GM12801 (cell line): ENCODE measurements around the gene TPSAB1.
"Not testable (repeated sequence)": the region's sequence is repeated elsewhere in the genome, so short reads cannot be mapped to it uniquely, and the experiment has no call there.

Experiments
- TF ChIP-seq, protein P1 (sequence below): IDR thresholded peaks from one replicate; pipeline ENCODE4 v1.5.1; 2011; ENCODE audit warnings: control low read depth; ENCODE audit not compliant: insufficient read length; ENCODE audit errors: extremely low read depth

TPSAB1 gene

DNA sequence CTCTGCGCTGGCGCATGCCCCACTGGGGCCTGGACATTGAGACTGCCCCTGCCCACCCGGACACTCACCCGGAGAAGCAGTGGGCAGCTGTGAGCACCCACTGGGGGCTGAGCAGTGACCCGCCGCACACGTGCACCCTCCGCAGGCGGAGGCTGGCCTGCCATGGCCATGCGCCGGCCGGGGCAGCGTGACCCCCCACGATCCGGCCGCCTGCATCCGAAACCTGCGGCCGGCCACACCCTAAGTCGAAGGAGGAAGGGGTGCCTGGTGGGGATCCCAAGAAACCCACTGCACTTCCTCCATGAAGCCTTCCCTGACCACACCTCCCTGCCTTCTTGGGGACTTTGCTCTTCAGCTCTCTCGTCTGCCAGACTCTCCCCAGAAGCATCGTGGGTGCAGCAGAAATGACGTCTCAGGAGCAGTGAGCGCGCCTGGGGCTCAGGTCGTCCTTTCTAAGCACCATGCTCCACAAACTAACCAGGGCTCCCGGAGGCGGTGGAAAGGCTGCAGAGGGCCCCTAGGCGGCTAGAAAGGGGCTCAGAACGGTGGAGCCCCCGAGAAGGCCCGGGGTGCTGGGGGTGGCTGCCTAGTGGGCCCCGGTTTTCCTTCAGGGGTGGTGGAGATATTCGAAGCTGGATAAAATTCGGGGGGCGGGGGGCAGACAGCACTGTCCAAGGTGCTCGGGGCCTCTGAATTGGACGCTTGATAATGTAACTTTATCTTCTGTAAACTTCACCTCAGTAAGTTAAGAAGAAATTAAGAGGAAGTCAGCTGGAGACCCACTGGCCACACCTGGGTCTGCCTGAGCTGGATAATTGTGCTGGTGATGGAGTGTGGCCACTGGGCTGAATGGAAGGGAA is 16.9 kb upstream of the TPSAB1 start:
- TF ChIP-seq, protein P1, sequence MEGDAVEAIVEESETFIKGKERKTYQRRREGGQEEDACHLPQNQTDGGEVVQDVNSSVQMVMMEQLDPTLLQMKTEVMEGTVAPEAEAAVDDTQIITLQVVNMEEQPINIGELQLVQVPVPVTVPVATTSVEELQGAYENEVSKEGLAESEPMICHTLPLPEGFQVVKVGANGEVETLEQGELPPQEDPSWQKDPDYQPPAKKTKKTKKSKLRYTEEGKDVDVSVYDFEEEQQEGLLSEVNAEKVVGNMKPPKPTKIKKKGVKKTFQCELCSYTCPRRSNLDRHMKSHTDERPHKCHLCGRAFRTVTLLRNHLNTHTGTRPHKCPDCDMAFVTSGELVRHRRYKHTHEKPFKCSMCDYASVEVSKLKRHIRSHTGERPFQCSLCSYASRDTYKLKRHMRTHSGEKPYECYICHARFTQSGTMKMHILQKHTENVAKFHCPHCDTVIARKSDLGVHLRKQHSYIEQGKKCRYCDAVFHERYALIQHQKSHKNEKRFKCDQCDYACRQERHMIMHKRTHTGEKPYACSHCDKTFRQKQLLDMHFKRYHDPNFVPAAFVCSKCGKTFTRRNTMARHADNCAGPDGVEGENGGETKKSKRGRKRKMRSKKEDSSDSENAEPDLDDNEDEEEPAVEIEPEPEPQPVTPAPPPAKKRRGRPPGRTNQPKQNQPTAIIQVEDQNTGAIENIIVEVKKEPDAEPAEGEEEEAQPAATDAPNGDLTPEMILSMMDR: no peak

GRCh38 chr16:1224558-1224957 is 15.9 kb upstream of the TPSAB1 start:
- TF ChIP-seq, protein P1: no peak

GRCh38 chr16:1225051-1225451 is 15.5 kb upstream of the TPSAB1 start, which contains the start of gene TPSG1:
TPSG1 (minus strand) TSS chr16:1225268; CDS start chr16:1225252, 16 bp downstream.
- TF ChIP-seq, protein P1: no peak

DNA sequence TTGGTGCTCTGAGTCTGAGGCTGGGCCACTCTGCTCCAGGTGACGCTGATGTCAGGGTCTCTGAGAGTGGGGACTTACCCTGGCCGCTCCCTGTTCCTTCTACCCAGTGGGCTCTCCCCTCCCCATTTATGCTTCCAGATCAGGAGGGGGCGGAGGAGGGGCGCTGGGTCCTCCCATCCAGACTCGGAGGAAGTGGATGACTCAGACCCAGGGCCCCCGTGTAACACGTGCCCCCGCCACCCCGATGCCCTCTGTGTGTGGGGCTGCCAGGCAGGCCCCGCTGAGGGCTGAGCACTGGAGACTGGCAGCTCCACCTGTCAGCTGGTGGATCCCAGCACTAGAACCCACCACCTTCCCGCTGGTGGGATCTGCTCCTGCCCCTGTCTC is 10.4 kb upstream of the TPSAB1 start, which contains the start of gene TPSB2:
Gene TPSB2 (minus strand): TSS at position 101 of the 387 bp plus-strand sequence. CDS start 233 bp downstream, outside the sequence.
- TF ChIP-seq, protein P1: not testable (repeated sequence)

GRCh38 chr16:1237990-1238389 is 2.5 kb upstream of the TPSAB1 start:
- TF ChIP-seq, protein P1: no peak

DNA sequence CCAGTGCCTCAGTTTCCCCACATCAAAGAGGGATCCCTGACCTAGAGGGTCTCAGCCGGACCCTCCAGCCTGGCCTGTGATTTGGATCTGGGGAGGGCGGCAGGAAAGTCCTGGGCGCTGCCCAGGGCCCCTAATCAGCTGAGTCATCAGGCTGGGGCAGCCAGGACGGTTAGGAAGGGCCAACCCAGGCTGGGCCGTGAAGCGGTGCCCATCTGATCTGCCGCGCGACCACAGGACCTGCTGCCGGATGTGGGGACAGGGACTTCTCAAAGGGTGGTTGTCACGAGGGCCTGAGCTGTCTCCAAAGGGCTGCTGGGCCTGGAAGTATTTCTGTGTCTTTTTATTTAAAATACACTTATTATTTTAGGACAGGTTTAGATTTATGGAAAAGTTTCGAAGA is 4.4 kb downstream of the TPSAB1 start:
- TF ChIP-seq, protein P1: no peak

- TF ChIP-seq, protein P1: no peak
Observed at GRCh38 chr16:1245452-1246020, 5.0 kb downstream of the TPSAB1 start.
